SK-N-SH treated with all-trans-retinoic acid at 6 μM for 48 hours (cell line): ENCODE measurements around the gene FHOD3.

Experiments
- ATAC-seq: fragments of 200-7000 bp; cut with Tn5 transposase; 3 replicates; pipeline ENCODE4 v1.9.1; 2020; ENCODE audit warnings: mild to moderate bottlenecking, moderate library complexity
- ARNTL ChIP-seq: fragments of 450-650 bp; formaldehyde crosslinking; IDR thresholded peaks from 2 replicates; pipeline ENCODE4 v1.5.0; 2020; ENCODE audit warnings: low read depth, mild to moderate bottlenecking, moderate library complexity, borderline replicate concordance
- BACH2 ChIP-seq: fragments of 250-450 bp; sonication (Bioruptor Pico); IDR thresholded peaks from 2 replicates; pipeline ENCODE4 v1.9.0; 2021; ENCODE audit warnings: mild to moderate bottlenecking, borderline replicate concordance
- CREB5 ChIP-seq: fragments of 250-450 bp; sonication (Bioruptor Pico); IDR thresholded peaks from 2 replicates; pipeline ENCODE4 v1.5.1; 2020; ENCODE audit warnings: low read depth, mild to moderate bottlenecking, moderate library complexity
- CSDC2 ChIP-seq: fragments of 250-450 bp; sonication (Bioruptor Pico); IDR thresholded peaks from 2 replicates; pipeline ENCODE4 v1.5.0; 2020; ENCODE audit warnings: mild to moderate bottlenecking, moderate library complexity
- ESRRG ChIP-seq: fragments of 250-450 bp; sonication (Bioruptor Pico); IDR thresholded peaks from 2 replicates; pipeline ENCODE4 v1.6.1; 2021; ENCODE audit warnings: mild to moderate bottlenecking
- GLIS3 ChIP-seq: fragments of 250-450 bp; sonication (Bioruptor Pico); IDR thresholded peaks from 2 replicates; pipeline ENCODE4 v1.5.0; 2020; ENCODE audit warnings: mild to moderate bottlenecking, moderate library complexity
- ISL1 ChIP-seq: fragments of 250-450 bp; sonication (Bioruptor Pico); IDR thresholded peaks from 2 replicates; pipeline ENCODE4 v2.1.2; 2022; ENCODE audit warnings: mild to moderate bottlenecking, moderate library complexity
- PATZ1 ChIP-seq: fragments of 250-450 bp; sonication (Bioruptor Pico); IDR thresholded peaks from 2 replicates; pipeline ENCODE4 v1.8.0; 2020; ENCODE audit warnings: mild to moderate bottlenecking, moderate library complexity, borderline replicate concordance
- PPARA ChIP-seq: fragments of 250-450 bp; sonication (Bioruptor Pico); IDR thresholded peaks from 2 replicates; pipeline ENCODE4 v1.5.0; 2020; ENCODE audit warnings: mild to moderate bottlenecking, borderline replicate concordance
- SNAI2 ChIP-seq: fragments of 250-450 bp; sonication (Bioruptor Pico); IDR thresholded peaks from 2 replicates; pipeline ENCODE4 v1.5.0; 2020; ENCODE audit warnings: mild to moderate bottlenecking, moderate library complexity
- TOX ChIP-seq: fragments of 250-450 bp; sonication (Bioruptor Pico); IDR thresholded peaks from 2 replicates; pipeline ENCODE4 v1.8.0; 2021; ENCODE audit warnings: mild to moderate bottlenecking, moderate library complexity, borderline replicate concordance
- TSHZ2 ChIP-seq: fragments of 250-450 bp; sonication (Bioruptor Pico); IDR thresholded peaks from 2 replicates; pipeline ENCODE4 v1.5.0; 2020; ENCODE audit warnings: mild to moderate bottlenecking, moderate library complexity
- ZC3H10 ChIP-seq: fragments of 250-450 bp; sonication (Bioruptor Pico); IDR thresholded peaks from 2 replicates; pipeline ENCODE4 v1.5.1; 2021; ENCODE audit warnings: mild to moderate bottlenecking, moderate library complexity
- ZFP3 ChIP-seq: fragments of 250-450 bp; sonication (Bioruptor Pico); IDR thresholded peaks from 2 replicates; pipeline ENCODE4 v1.5.0; 2020; ENCODE audit warnings: mild to moderate bottlenecking, moderate library complexity
- ZFP30 ChIP-seq: fragments of 450-650 bp; formaldehyde crosslinking; IDR thresholded peaks from 2 replicates; pipeline ENCODE4 v1.5.0; 2022; ENCODE audit warnings: mild to moderate bottlenecking, moderate library complexity
- ZNF565 ChIP-seq: fragments of 450-650 bp; formaldehyde crosslinking; conservative IDR thresholded peaks from 2 replicates; pipeline ENCODE4 v1.5.0; 2020; ENCODE audit warnings: low read depth, mild to moderate bottlenecking, moderate library complexity
- ZNF70 ChIP-seq: fragments of 450-650 bp; formaldehyde crosslinking; IDR thresholded peaks from 2 replicates; pipeline ENCODE4 v1.5.0; 2020; ENCODE audit warnings: mild to moderate bottlenecking, moderate library complexity
- ZNF8 ChIP-seq: fragments of 450-650 bp; formaldehyde crosslinking; IDR thresholded peaks from 2 replicates; pipeline ENCODE4 v1.5.0; 2020; ENCODE audit warnings: mild to moderate bottlenecking, moderate library complexity

FHOD3 gene

GRCh38 chr18:36711014-36711725 lies 413.7 kb downstream of the FHOD3 start:
- TF ChIP-seq ZNF565 (CRISPR knock-in tag) = no peak
- no peak for TF ChIP-seq PPARA
- TF ChIP-seq ZFP30 (CRISPR knock-in tag) = no peak
- TF ChIP-seq ZFP3 = no peak
- TF ChIP-seq PATZ1 (CRISPR knock-in tag) = no peak
- TF ChIP-seq CREB5 (CRISPR knock-in tag) = no peak
- TF ChIP-seq ZNF8 (CRISPR knock-in tag) = no peak
- no peak for TF ChIP-seq TOX (CRISPR knock-in tag)
- TF ChIP-seq GLIS3 (CRISPR knock-in tag) = no peak
- TF ChIP-seq, all 23 proteins: peak for 0
- no peak for ATAC-seq

GRCh38 chr18:36711813-36712444 lies 414.4 kb downstream of the FHOD3 start:
- ATAC-seq = peak; percentile 92
- TF ChIP-seq CSDC2 (CRISPR knock-in tag) (no peak), ARNTL (CRISPR knock-in tag) (no peak), ZC3H10 (0 out of 2 replicates have a peak, but pooled peaks have one; percentile 7), ISL1 (peak; percentile 56), PATZ1 (CRISPR knock-in tag) (peak; percentile 82; the same call in 1 of the 2 replicates), ZNF70 (CRISPR knock-in tag) (no peak), ZNF8 (CRISPR knock-in tag) (no peak), BACH2 (no peak), CREB5 (CRISPR knock-in tag) (0 out of 2 replicates have a peak, but pooled peaks have one; percentile 23), ZFP3 (peak; percentile 48; the same call in 1 of the 2 replicates)
- TF ChIP-seq, all 23 proteins: peak for 5

- no peak for ATAC-seq
- TF ChIP-seq ESRRG (CRISPR knock-in tag) (no peak), ZFP30 (CRISPR knock-in tag) (no peak), ZC3H10 (no peak), TSHZ2 (no peak), CSDC2 (CRISPR knock-in tag) (no peak), SNAI2 (CRISPR knock-in tag) (no peak)
Observed at GRCh38 chr18:36714476-36714875, 417.0 kb downstream of the FHOD3 start.
